ENCODE measurements around the gene ROBO2. TPM values are rescaled to one million over a fixed set of nuclear protein-coding genes. Genes with fewer than 3 reads are reported as not detected.

The ROBO2 gene, protein sequence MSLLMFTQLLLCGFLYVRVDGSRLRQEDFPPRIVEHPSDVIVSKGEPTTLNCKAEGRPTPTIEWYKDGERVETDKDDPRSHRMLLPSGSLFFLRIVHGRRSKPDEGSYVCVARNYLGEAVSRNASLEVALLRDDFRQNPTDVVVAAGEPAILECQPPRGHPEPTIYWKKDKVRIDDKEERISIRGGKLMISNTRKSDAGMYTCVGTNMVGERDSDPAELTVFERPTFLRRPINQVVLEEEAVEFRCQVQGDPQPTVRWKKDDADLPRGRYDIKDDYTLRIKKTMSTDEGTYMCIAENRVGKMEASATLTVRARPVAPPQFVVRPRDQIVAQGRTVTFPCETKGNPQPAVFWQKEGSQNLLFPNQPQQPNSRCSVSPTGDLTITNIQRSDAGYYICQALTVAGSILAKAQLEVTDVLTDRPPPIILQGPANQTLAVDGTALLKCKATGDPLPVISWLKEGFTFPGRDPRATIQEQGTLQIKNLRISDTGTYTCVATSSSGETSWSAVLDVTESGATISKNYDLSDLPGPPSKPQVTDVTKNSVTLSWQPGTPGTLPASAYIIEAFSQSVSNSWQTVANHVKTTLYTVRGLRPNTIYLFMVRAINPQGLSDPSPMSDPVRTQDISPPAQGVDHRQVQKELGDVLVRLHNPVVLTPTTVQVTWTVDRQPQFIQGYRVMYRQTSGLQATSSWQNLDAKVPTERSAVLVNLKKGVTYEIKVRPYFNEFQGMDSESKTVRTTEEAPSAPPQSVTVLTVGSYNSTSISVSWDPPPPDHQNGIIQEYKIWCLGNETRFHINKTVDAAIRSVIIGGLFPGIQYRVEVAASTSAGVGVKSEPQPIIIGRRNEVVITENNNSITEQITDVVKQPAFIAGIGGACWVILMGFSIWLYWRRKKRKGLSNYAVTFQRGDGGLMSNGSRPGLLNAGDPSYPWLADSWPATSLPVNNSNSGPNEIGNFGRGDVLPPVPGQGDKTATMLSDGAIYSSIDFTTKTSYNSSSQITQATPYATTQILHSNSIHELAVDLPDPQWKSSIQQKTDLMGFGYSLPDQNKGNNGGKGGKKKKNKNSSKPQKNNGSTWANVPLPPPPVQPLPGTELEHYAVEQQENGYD (N-terminal part only)
- 100 to 1,000 TPM in 1 of 4 donors, 10 to 100 TPM in 3; 83.3 to 102 (median 89.4) TPM for polyA plus RNA-seq (ENCODE audit: insufficient read length in 4 of 4)

DNA sequence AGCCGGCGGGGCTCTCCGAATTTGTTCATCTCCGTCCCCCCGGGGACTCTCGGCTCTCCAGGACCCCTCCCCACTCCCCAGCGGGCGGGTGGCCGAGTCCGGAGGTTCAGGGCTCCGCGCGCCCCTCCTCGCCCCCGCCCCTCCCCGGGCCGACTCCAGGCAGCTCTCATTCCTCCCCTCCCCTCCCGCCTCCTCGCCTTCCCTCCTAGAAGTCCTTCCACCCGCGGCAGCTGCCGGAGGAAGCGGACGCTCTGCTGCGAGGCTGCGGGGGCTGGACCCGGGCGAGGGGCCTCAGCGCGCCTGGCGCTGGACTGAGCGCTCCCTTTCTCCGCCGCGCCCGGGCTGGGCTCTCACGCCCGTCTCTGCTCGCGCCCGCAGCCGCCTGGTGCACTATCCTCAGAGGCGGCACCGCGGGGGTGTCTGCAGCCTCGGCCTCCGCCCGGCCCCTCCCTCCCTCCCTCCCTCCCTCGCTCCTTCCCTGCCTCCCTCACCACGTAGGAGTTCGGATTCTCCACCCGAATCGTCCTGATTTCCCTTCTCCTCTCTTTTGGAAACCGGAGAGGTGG is at the start of gene ROBO2:
Gene ROBO2, plus strand, starts transcription at position 494 of the 566 bp plus-strand sequence. CDS start 687 bp downstream, outside the sequence.
- peak; percentile 62 to 76 (median 68) for DNase-seq (ENCODE audit: low read depth in 4 of 4, low spot score in 2 of 4)

DNA sequence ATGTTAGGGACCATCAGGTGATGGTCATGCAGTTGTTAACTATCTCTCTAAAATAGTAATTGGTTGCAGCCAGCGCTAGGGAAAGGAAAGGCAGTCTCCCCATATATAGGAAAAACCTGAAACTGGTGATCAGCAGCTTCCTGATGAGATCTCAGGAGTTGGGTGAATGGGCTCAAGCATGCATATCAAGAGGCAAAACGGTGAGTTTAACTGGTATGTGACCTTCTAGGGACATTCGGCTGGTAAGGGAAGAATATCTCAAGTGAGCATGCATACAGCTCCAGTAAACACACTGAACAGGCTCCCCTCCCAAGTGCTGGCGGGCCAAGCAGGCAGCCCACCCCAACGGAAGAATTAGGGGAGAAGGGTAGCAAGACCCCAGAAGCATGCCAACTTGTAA is 49.3 kb upstream of the ROBO2 start:
- no peak for DNase-seq (ENCODE audit: low read depth in 4 of 4, low spot score in 2 of 4)

DNA sequence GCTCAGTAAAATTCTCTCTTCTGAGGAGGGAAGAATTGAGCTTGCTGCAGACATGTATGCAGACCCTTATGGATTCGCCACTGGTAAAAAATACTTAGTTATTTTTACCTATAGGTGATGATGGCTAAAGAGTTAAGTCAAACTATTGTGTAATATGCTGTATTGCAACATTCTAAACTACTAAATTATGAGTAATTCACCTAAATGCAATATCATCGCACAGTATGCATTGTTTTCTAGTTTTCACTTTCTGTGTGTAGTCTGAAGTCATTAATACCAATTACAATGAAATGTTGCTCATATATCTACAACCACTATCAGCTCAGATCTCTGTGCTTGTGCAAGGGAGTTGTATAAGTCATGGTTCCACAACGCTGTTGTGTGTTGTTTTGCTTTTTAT is 48.7 kb upstream of the ROBO2 start:
- DNase-seq (ENCODE audit: low read depth in 4 of 4, low spot score in 2 of 4), result no peak

- DNase-seq (ENCODE audit: low read depth in 4 of 4, low spot score in 2 of 4), result no peak
Observed at GRCh38 chr3:76997733-76998132, 42.2 kb upstream of the ROBO2 start.

GRCh38 chr3:76998555-76998954 is 41.3 kb upstream of the ROBO2 start:
- DNase-seq (ENCODE audit: low read depth in 4 of 4, low spot score in 2 of 4), result no peak

DNA sequence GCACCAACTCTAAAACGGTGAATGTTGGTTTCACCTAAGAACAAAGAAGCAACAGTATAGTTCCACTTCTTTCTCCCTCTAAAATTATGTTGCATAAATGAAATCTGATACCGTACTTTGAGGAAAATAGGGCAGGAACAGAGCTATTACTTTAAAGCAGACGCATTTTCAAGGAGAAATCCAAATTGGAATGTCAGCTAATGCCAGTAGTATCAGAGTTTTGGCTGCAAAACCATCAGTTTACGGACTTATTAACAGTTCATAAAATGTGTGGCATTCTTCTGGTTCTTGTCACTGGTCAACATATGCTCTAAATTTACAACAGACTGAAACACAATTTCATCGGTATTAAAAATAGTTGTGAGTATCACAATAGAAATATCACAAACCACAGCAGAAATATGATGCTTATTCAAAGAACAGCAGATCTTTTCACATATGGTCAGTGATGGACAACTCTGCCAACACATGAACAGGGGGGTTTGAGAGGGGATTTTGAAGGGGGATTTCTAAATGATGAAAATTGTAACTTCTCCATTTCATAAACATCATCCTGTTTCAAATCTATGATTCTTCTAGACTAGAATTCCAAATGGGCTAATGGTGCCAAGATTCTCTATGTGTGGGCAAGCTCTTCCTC is 38.7 kb upstream of the ROBO2 start:
- no peak for DNase-seq (ENCODE audit: low read depth in 4 of 4, low spot score in 2 of 4)

- DNase-seq (ENCODE audit: low read depth in 4 of 4, low spot score in 2 of 4), result no peak
Observed at GRCh38 chr3:77014226-77014625, 25.7 kb upstream of the ROBO2 start.

DNA sequence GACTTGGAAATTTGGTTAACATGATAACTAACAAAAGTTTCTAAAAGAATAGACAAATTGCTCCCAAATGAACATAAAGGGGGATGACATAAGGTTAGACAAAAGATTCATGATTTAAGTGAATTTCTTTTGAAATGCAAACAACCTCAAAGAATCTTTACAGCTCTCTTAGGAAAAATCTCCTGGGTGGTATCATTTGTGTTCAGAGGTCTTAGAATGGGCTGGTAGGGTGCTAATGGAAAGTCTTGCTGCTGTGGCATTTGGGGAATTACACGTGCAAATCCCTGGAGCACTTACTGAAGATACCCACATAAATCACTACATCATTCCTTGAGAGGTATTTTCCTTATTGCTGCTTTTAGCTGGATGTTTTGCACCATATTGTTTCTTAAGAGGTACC is 14.4 kb upstream of the ROBO2 start:
- no peak for DNase-seq (ENCODE audit: low read depth in 4 of 4, low spot score in 2 of 4)

- no peak for DNase-seq (ENCODE audit: low read depth in 4 of 4, low spot score in 2 of 4)
Observed at GRCh38 chr3:77026904-77027634, 12.8 kb upstream of the ROBO2 start.

DNA sequence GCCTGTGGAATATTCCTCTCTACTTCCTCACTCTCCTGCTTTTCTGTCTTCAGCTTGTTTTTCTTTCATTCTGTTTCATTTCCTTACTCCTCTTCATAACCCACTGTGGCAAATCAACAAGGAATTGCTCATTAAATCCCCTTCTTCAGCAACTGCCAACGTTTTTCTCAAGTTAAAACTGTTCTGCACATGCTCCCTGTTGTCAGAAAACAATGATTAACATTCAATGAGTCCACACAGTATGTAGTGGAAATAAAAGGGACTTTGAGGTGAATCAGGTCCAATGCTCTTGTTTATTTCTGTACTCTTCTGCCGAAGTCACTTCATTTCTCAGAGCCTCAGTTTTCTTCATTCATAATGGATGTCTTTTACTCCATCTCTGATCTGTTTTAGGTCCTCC is 11.9 kb upstream of the ROBO2 start:
- DNase-seq (ENCODE audit: low read depth in 4 of 4, low spot score in 2 of 4), result no peak

- peak; percentile 73 to 90 (median 84) for DNase-seq (ENCODE audit: low read depth in 4 of 4, low spot score in 2 of 4)
Observed at GRCh38 chr3:77038468-77038929, 1.4 kb upstream of the ROBO2 start.

DNA sequence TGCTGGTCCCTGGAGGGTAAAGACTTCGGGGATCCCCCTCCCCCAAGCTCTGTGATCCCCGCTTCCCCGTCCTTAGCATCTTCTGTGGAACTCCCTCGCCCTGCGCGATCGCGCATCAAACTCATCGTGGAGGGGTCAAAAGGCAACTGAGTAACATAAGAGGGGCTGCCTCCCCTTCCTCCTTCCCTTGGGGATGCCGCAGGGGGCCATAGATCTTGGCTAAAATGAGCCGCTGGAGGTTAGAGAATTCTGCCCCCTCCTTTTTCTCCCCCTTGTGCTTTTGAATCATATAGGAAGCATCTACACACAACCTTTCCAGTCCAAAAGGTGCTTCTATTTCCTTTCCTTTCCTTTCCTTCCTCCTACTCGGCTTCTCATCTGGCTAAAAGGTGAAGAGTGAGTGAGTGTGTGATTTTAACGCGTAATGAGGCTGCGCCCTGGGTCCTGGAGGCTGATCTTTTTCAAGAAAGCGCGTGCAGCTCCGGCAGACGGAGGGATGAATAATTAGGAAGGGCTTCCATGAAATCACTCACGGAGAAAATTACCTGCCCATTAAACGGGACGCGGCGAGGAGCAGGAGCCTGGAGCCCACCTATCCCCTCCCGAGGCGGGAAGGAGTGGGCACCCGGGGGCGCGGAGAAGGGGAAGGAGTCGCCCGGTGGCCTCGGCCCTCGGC is 831 bp upstream of the ROBO2 start:
- DNase-seq (ENCODE audit: low read depth in 4 of 4, low spot score in 2 of 4), result peak; percentile 48 to 83 (median 56)

- peak in 2 of 4 donors; percentile 45 to 66 for DNase-seq (ENCODE audit: low read depth in 4 of 4, low spot score in 2 of 4)
Observed at GRCh38 chr3:77040216-77040615, 317 bp downstream of the ROBO2 start.

- peak in 2 of 4 donors; percentile 15 to 52 for DNase-seq (ENCODE audit: low read depth in 4 of 4, low spot score in 2 of 4)
Observed at GRCh38 chr3:77040926-77041722, 1.2 kb downstream of the ROBO2 start.

- peak in 2 of 4 donors; percentile 7 to 36 for DNase-seq (ENCODE audit: low read depth in 4 of 4, low spot score in 2 of 4)
Observed at GRCh38 chr3:77041811-77042210, 1.9 kb downstream of the ROBO2 start.

- DNase-seq (ENCODE audit: low read depth in 4 of 4, low spot score in 2 of 4), result no peak
Observed at GRCh38 chr3:77042343-77042742, 2.4 kb downstream of the ROBO2 start.

DNA sequence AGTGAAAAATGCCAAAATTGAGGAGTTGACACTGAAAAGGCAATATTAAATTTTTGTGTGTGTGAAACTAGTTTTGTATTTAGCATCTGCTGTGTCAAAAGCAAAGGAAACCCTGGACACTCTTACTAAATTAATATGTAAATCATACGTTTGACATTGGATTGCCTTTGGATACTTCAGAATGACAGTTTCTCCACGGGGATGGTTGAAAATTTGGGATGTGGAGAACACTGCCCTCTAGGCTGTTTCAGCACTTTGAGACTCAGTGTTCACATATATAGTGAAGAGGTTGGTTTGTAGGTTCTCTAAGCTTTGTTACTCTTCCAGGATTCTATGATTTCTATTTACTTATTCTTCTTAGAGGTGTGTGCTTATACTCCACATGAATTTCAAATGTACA is 3.0 kb downstream of the ROBO2 start:
- peak in 3 of 4 donors; percentile 33 to 48 (median 40) for DNase-seq (ENCODE audit: low read depth in 4 of 4, low spot score in 2 of 4)

- no peak for DNase-seq (ENCODE audit: low read depth in 4 of 4, low spot score in 2 of 4)
Observed at GRCh38 chr3:77045686-77046085, 5.8 kb downstream of the ROBO2 start.
